HCT116 (cell line): ENCODE measurements around the gene MUC21. TPM values are rescaled to one million over a fixed set of nuclear protein-coding genes. Genes with fewer than 3 reads are reported as not detected.

Source experiments
- ATAC-seq: fragments of 200-7000 bp; cut with Tn5 transposase; 2 replicates; pipeline ENCODE4 v1.9.1; 2020; ENCODE audit warnings: mild to moderate bottlenecking, moderate library complexity
- BruUV-seq: library from RNA; stranded (reverse); fragments of 400-500 nt; replicated peaks from 2 replicates; lab custom pipeline; 2021; lab: Mats Ljungman, UMichigan
- CTCF ChIA-PET: fragments of 300-600 bp; sonication (Branson Sonifier 250); formaldehyde crosslinking; loops from one replicate; lab custom pipeline; 2021; ENCODE audit warnings: antibody characterized with exemption; lab: Charles Lee
- POLR2A ChIA-PET: fragments of 300-600, 350-600 bp; sonication (Branson Sonifier 250); formaldehyde crosslinking; loops from one replicate; lab custom pipeline; 2021; ENCODE audit warnings: antibody characterized with exemption; lab: Charles Lee
- RAD21 ChIA-PET, 2 experiments: fragments of 300-600 bp; sonication (Branson Sonifier 250); formaldehyde crosslinking; loops; one replicate each; lab custom pipeline; 2023; ENCODE audit warnings: low total read pairs in 2 of 2; ENCODE audit not compliant: uncharacterized antibody in 2 of 2, unreplicated experiment in 2 of 2, low non-redundant PET in 1 of 2; lab: Charles Lee
- DNase-seq: peaks from one replicate; pipeline ENCODE4 v3.0.0-alpha.2; 2010; ENCODE audit warnings: low read depth, low spot score
- H2AFZ ChIP-seq: fragments of 200-600 bp; shearing (Covaris generic), sonication (generic); 2 replicates; pipeline ENCODE4 v1.6.1; 2017; ENCODE audit warnings: low read depth, mixed run types, mixed read lengths, antibody characterized with exemption, low read length; ENCODE audit not compliant: poor library complexity, severe bottlenecking
- H3K27ac ChIP-seq: 2 replicates; pipeline ENCODE4 v1.5.1; 2012; ENCODE audit warnings: low read depth, low read length
- H3K27me3 ChIP-seq: fragments of 200-600 bp; sonication (generic); 2 replicates; pipeline ENCODE4 v1.6.1; 2016; ENCODE audit warnings: mixed run types, low read length, mixed read lengths; ENCODE audit not compliant: insufficient read depth
- H3K36me3 ChIP-seq, 2 experiments: fragments of 200-500 bp in 1 of 2; fragments of 200-600 bp in 1 of 2; sonication (Bioruptor generic) in 1 of 2; sonication (generic) in 1 of 2; 2 replicates each; pipeline versions ENCODE4 v1.5.1 to v1.6.1; 2014 to 2016; ENCODE audit warnings: low read length in 2 of 2, inconsistent platforms in 1 of 2, mixed read lengths in 1 of 2, mixed run types in 1 of 2; ENCODE audit not compliant: insufficient read depth in 2 of 2, control insufficient read depth in 1 of 2
- H3K4me1 ChIP-seq, 2 experiments: fragments of 200-600 bp in 1 of 2; sonication (generic) in 1 of 2; 2 replicates each; pipeline versions ENCODE4 v1.5.1 to v1.6.1; 2012 to 2017; ENCODE audit warnings: low read length in 2 of 2, inconsistent platforms in 1 of 2, mild to moderate bottlenecking in 1 of 2, mixed read lengths in 1 of 2, mixed run types in 1 of 2, moderate library complexity in 1 of 2; ENCODE audit not compliant: insufficient read depth in 2 of 2, control insufficient read depth in 1 of 2
- H3K4me2 ChIP-seq: fragments of 200-600 bp; sonication (generic); 2 replicates; pipeline ENCODE4 v1.6.1; 2017; ENCODE audit warnings: mixed run types, low read length, mixed read lengths
- H3K4me3 ChIP-seq, 2 experiments: fragments of 200-600 bp in 1 of 2; sonication (generic) in 1 of 2; replicated peaks in 1 of 2; 2 replicates each; pipeline ENCODE4 v1.5.1; 2011 to 2016; ENCODE audit warnings: low read length in 2 of 2, control low read depth in 1 of 2, low read depth in 1 of 2, mild to moderate bottlenecking in 1 of 2, mixed read lengths in 1 of 2, mixed run types in 1 of 2
- H3K79me2 ChIP-seq: fragments of 200-600 bp; sonication (generic); 2 replicates; pipeline ENCODE4 v1.6.1; 2017; ENCODE audit warnings: mild to moderate bottlenecking, mixed run types, low read length, moderate library complexity, mixed read lengths; ENCODE audit not compliant: insufficient read depth
- H3K9ac ChIP-seq: fragments of 200-600 bp; sonication (generic); 2 replicates; pipeline ENCODE4 v1.6.1; 2016; ENCODE audit warnings: low read length, mixed read lengths
- H3K9me2 ChIP-seq: fragments of 200-600 bp; sonication (generic), shearing (Covaris generic); 2 replicates; pipeline ENCODE4 v1.6.1; 2017; ENCODE audit warnings: mixed run types, mild to moderate bottlenecking, moderate library complexity; ENCODE audit not compliant: insufficient read depth
- H3K9me3 ChIP-seq, 2 experiments: fragments of 200-500 bp in 1 of 2; fragments of 200-600 bp in 1 of 2; sonication (Bioruptor generic) in 1 of 2; sonication (generic) in 1 of 2; 2 replicates each; pipeline ENCODE4 v1.6.1; 2014 to 2017; ENCODE audit warnings: low read length in 2 of 2, mixed read lengths in 2 of 2, inconsistent platforms in 1 of 2, low read depth in 1 of 2, mild to moderate bottlenecking in 1 of 2, mixed run types in 1 of 2, moderate library complexity in 1 of 2; ENCODE audit not compliant: control insufficient read depth in 1 of 2, insufficient read depth in 1 of 2
- H4K20me1 ChIP-seq: fragments of 200-600 bp; sonication (generic), shearing (Covaris generic); 2 replicates; pipeline ENCODE4 v1.6.1; 2017; ENCODE audit warnings: mixed run types, mild to moderate bottlenecking, moderate library complexity; ENCODE audit not compliant: insufficient read depth
- ELF1 ChIP-seq: IDR thresholded peaks from 2 replicates; pipeline ENCODE4 v1.6.1; 2012; ENCODE audit warnings: low read depth, borderline replicate concordance
- EZH2phosphoT487 ChIP-seq: fragments of 200-600 bp; IDR thresholded peaks from 2 replicates; pipeline ENCODE4 v1.6.1; 2018; ENCODE audit warnings: antibody characterized with exemption, borderline replicate concordance
- REST ChIP-seq: IDR thresholded peaks from 2 replicates; pipeline ENCODE4 v1.6.1; 2012; ENCODE audit warnings: low read depth
- SIN3A ChIP-seq: IDR thresholded peaks from 2 replicates; pipeline ENCODE4 v1.6.1; 2012; ENCODE audit warnings: low read depth
- intact Hi-C: fragments of 100-400 bp; cut with micrococcal nuclease; formaldehyde crosslinking; loops from 2 replicates; pipeline ENCODE4 v1.10.0; 2022
- total RNA-seq: library from RNA; stranded (reverse); gene quantifications from one replicate; pipeline ENCODE4 v1.2.1, GENCODE V29; 2021; ENCODE audit not compliant: unreplicated experiment

The MUC21 gene
- total RNA-seq, 1 experiment from 2014 or later: not detected

DNA sequence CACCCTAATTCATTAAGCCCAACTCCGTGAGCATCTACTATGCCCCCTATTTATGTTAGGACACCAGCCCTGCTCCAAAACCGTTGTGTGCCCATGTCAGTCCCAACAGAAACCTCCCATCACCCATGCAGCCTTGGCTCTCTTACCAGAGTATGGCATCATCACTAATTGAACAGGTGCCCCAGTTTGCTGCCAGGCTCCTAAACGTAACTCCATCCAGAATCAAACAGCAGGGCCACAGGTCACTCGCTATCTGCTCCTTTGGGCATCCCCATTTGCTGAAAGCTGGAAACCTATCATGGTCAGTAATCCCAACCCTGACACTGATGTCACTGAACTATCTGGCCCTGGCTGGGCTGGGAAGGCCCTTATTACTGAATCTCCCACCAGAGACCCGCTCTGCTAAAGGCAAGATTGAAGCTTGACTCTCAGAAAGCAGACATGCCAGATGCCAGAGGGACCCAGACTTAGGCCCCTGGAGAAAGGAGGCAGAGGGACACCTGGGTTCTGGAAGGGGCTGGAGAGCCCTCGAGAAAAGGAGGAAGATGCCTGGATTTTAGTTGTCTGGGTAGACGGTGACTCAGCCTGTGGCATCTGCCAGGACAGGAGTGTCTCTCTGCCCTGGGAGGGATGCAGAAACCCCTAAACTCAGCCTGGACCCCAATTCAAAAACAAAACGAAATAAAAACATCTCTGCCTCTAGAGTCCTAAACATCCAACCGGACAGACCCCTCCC is 28.7 kb upstream of the MUC21 start:
- no peak overlapping the region for H3K4me3 ChIP-seq
- H3K4me2 ChIP-seq: no peak overlapping the region
- H3K9me2 ChIP-seq: no peaks in the 10 kb centered on the region
- no peak overlapping the region for H2AFZ ChIP-seq
- intact Hi-C loops: no loop called here
- DNase-seq (no peak), ATAC-seq (no peak)
- no peaks in the 10 kb centered on the region for H3K9me3 ChIP-seq
- no peaks in the 10 kb centered on the region for H3K4me1 ChIP-seq
- no peak overlapping the region for H3K9ac ChIP-seq
- RAD21 ChIA-PET: no interaction called here
- POLR2A ChIA-PET: no interaction called here
- no peaks in the 10 kb centered on the region for H3K79me2 ChIP-seq
- no TSS peak for BruUV-seq
- TF ChIP-seq SIN3A (no peak), EZH2phosphoT487 (no peak), REST (no peak), ELF1 (no peak)
- TF ChIP-seq, all 23 proteins: peak for 0
- H3K36me3 ChIP-seq: no peaks in the 10 kb centered on the region
- H3K27me3 ChIP-seq: no peaks in the 10 kb centered on the region
- H4K20me1 ChIP-seq: no peaks in the 10 kb centered on the region
- CTCF ChIA-PET: no interaction called here
- H3K27ac ChIP-seq: no peak overlapping the region
